Measurements from ENCODE around the gene LBHD1. TPM values are rescaled to one million over a fixed set of nuclear protein-coding genes. Genes with fewer than 3 reads are reported as not detected.

Gene LBHD1
- total and polyA plus RNA-seq, 2 of the 13 experiments (the other 11 are each of a cell fraction or from before 2014, with no cell fraction given), result 3.2 to 3.7 TPM

- peak; percentile 80 for TF ChIP-seq KLF9 (CRISPR knock-in tag; IDR thresholded peaks at IDR 0.05; ENCODE audit: low read depth)
- peak; percentile 29; the same call in 1 of the 2 replicates for TF ChIP-seq ZNF160 (CRISPR knock-in tag; IDR thresholded peaks at IDR 0.05)
- TF ChIP-seq ZNF432 (CRISPR knock-in tag; IDR thresholded peaks at IDR 0.05; ENCODE audit: borderline replicate concordance), result no peak
- 0 out of 2 replicates have a peak, but pooled peaks have one; percentile 38 for TF ChIP-seq YEATS4 (CRISPR knock-in tag; IDR thresholded peaks at IDR 0.05; ENCODE audit: borderline replicate concordance)
- TF ChIP-seq SNAPC5 (CRISPR knock-in tag; IDR thresholded peaks at IDR 0.05; ENCODE audit: borderline replicate concordance), result peak; percentile 31; the same call in 1 of the 2 replicates
- no peak; the same call in 1 of the 2 replicates for TF ChIP-seq MEIS2 (CRISPR knock-in tag; IDR thresholded peaks at IDR 0.05)
- no peak for TF ChIP-seq CREBL2 (CRISPR knock-in tag; IDR thresholded peaks at IDR 0.05; ENCODE audit: borderline replicate concordance)
- TF ChIP-seq ZNF10 (CRISPR knock-in tag; IDR thresholded peaks at IDR 0.05; ENCODE audit: borderline replicate concordance, low read depth), result no peak
- TF ChIP-seq ZNF484 (CRISPR knock-in tag; IDR thresholded peaks at IDR 0.05; ENCODE audit: borderline replicate concordance, low read depth), result no peak
- TF ChIP-seq THAP7 (CRISPR knock-in tag; IDR thresholded peaks at IDR 0.05), result peak; percentile 65; the same call in 1 of the 2 replicates
- TF ChIP-seq THRA (CRISPR knock-in tag; IDR thresholded peaks at IDR 0.05; ENCODE audit: borderline replicate concordance), result peak; percentile 52
- TF ChIP-seq NFYC (CRISPR knock-in tag; IDR thresholded peaks at IDR 0.05), result peak; percentile 79
- 0 out of 2 replicates have a peak, but pooled peaks have one; percentile 66 for TF ChIP-seq PAWR (CRISPR knock-in tag; IDR thresholded peaks at IDR 0.05; ENCODE audit: borderline replicate concordance)
- TF ChIP-seq ZNF740 (CRISPR knock-in tag; IDR thresholded peaks at IDR 0.05), result peak; percentile 90
- TF ChIP-seq ZNF800 (CRISPR knock-in tag; IDR thresholded peaks at IDR 0.05), result 0 out of 2 replicates have a peak, but pooled peaks have one; percentile 55
- TF ChIP-seq ZNF547 (CRISPR knock-in tag; IDR thresholded peaks at IDR 0.05), result peak; percentile 55; the same call in 1 of the 2 replicates
- TF ChIP-seq ZFP36 (IDR thresholded peaks at IDR 0.05; ENCODE audit: borderline replicate concordance, low read depth, low read length, partially characterized antibody), result no peak
- peak; percentile 98 for TF ChIP-seq SRSF1 (optimal IDR thresholded peaks at IDR 0.05; ENCODE audit: low read depth, low read length)
- TF ChIP-seq NR1H2 (CRISPR knock-in tag; IDR thresholded peaks at IDR 0.05; ENCODE audit: borderline replicate concordance, low read depth), result no peak
- TF ChIP-seq ZMYM2 (CRISPR knock-in tag; IDR thresholded peaks at IDR 0.05), result no peak
- TF ChIP-seq MAX (IDR thresholded peaks at IDR 0.05), result peak; percentile 64; the same call in 1 of the 2 replicates
- TF ChIP-seq ZNF180 (CRISPR knock-in tag; IDR thresholded peaks at IDR 0.05; ENCODE audit: borderline replicate concordance, low read depth), result no peak
- TF ChIP-seq ZNF253 (CRISPR knock-in tag; IDR thresholded peaks at IDR 0.05; ENCODE audit: borderline replicate concordance), result peak; percentile 47; the same call in 1 of the 2 replicates
- TF ChIP-seq RELA (CRISPR knock-in tag; IDR thresholded peaks at IDR 0.05), result peak; percentile 55; the same call in 1 of the 2 replicates
- peak; percentile 97 for TF ChIP-seq RBM39 (IDR thresholded peaks at IDR 0.05; ENCODE audit: low read depth, low read length, poor library complexity, severe bottlenecking)
Observed at GRCh38 chr11:62665075-62665598, 6.9 kb downstream of the LBHD1 start, which contains the start of the genes C11orf98 and CSKMT (continued).

Measured in HepG2 (cell line).